GM21526 (cell line): ENCODE results near the gene ABCA1.

Experiments used
- ATAC-seq: cut with Tn5 transposase; IDR thresholded peaks from one replicate; pipeline ENCODE4 v1.9.1; 2021; ENCODE audit warnings: moderate library complexity; ENCODE audit not compliant: unreplicated experiment, low FRiP score

Gene ABCA1

DNA sequence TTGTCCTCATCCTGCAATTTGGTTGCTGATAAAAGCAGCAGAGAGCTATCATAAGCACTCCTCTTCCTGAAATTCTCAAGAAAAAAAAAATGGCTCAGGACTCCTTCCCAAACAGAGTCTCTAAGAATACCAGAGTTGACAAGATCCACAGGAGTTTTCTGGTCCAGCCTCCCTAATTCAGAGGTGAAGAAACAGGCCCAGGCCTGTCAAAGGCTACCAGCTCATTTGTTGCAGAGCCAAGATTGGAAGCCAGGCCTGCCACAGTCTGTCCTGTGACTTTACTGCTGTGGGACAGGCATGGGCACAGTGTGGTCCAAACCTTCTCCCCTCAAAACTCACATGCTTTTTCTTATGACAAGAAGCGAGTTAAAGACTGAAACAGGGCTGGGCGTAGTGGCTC is 122.5 kb downstream of the ABCA1 start:
- no peak for ATAC-seq

DNA sequence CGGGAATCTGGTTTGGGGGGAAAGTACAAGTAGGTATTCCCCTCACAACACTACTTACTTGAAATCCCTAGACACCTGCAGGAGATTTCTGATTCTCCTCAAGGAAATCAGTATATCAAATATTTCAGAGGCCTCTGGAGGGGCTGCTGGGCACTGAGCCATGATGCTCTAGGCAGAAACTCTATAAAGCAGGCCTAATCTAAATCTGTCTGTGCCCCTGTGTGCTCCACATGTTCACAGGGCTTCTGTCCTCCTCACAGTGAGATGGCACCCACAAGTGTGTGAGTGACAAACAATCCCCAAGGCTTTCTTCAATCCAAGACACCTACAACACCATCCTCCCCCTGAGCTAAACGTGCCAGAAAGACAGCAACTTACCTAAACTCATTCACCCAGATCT is 125.0 kb downstream of the ABCA1 start:
- ATAC-seq = no peak

- ATAC-seq = no peak
Measured at GRCh38 chr9:104802110-104802509, 125.8 kb downstream of the ABCA1 start.

DNA sequence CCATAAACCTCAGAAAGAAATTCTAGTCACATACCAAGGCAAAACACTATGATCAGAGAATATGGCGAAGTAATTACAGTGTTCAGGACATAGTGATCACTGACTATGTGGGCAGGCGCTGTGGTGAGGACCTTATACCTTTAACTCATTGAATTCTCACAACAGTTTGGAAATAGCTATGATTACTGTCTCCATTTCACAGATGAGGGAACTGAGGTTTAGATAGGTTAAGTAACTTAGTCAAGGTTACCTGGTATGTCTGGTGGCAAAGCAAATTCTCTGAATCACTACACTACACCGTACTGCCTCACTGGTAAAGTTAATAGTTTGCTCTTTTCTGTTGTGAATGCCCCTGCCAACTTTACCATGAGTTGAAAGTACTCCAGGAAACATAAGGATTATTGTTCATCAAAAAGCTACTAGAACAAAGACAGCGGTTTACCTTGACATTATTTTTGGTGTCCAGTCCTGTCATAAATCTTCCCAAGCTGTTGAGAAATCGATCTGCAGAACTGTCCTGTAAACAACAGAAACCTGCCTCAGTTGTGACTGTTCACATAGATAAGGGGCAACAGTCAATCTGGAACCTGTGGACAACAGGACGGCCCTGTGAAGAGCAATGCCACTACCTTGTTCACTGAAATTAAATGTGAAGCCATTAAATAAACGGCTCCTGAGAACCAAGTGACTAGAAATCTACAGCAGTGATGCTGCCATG is 127.7 kb downstream of the ABCA1 start:
- no peak for ATAC-seq

GRCh38 chr9:104798209-104798995 is 129.6 kb downstream of the ABCA1 start:
- ATAC-seq = no peak

DNA sequence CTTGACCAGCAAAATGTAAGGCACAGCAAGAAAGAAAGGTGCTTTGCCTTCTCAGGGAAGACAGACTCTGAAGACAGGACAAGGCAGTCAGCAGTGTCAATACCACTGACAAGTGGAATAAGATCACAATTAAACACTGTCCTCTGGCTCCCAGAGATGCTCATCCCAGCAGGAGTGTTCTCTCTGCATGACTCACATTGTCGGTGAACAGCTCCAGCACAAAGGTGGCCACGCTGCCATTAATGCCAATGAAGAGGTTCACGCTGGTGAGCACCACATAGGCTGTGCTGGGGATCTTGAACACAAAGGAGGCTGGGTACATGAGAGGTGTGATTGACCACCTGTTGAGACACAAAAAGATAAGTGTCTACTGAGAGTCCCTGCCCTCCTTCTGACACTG is 132.1 kb downstream of the ABCA1 start:
- ATAC-seq = no peak

DNA sequence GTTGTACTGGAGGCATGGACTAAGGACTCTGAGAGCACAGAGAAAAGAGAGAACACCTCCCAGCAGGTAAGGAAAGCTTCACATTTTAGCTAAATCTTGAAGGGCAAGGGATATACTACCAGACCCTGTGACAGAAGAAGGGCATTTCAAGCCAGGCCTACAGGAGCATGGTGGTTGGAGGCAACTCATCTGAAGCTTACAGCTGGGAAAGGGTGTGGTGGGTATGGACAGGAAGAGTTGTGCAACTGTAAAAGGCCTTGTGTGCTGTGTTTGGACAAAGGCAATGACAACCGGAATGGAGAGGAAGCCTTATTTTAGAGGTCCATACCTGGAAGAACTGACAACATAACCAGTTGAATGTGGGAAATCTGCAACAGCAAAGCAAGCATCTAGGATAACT is 132.9 kb downstream of the ABCA1 start:
- no peak for ATAC-seq

- ATAC-seq = no peak
Measured at GRCh38 chr9:104794070-104794469, 133.9 kb downstream of the ABCA1 start.

DNA sequence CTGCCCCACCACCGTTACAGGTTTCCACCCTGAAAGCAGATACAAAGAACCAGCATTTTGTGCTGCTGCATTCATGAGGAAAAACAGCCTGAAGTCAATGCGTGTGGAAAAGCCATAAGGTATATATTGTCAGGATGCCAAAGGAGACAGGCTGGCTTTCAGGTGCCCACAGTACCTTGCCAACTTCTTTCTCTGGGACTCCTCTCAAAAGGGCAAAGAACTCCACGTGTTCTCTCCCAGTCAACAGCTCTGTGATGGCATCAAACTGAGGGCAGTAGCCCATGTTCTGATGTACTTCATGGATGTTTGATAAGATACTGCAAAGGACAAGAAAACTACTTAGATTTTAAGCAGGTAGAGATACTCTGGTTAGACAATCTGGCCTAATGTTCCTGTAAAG is 139.7 kb downstream of the ABCA1 start:
- ATAC-seq = no peak

DNA sequence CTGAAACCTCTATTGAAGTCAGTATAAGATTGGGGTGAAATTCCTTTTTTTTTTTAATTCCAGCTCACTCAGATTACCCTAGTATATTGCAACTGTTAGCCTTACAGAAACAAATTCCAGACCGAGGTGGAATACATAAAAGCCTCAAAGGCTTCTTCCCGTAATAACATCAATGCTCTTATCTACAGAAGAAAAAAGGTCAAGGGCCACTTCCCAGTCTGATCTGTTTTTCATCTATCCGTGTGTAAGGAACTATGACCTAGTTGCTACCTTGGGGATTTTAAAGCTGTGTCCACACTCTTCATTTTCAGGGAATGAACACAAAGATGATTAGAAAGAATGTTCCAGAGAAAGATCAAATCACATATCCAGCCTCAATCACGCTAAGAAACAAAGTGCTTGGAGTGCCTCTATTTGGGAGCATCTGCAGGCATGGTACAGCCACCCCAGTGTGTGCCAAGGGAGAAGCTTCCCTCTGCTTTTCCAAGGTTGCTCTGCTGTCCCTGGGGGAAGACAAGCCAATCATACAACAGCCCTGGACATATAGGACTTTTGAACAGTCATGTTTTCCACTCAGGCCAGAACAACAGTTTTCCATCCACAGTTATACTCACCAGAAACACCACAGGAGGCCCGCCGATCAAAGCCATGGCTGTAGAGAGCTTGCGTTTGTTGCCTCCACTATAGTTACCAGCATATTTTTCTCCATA is 140.5 kb downstream of the ABCA1 start:
- no peak for ATAC-seq

DNA sequence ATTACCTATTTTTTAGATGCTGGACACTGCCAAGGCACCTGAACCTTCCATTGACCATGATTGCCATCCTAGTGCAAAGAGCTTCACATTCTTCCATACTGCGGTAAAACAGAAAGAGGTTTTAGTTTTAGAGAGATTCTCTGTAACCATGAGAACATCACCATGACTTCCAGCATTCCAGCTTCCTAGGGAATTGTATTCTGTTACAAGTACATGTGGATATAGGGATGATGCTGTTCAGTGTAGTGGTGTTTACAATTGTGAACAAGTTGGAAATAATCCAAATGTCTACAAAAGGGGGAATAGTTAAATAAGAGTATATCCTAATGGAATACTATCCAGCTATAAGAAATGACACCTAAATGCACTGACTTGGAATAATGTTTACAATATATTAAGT is 141.7 kb downstream of the ABCA1 start:
- no peak for ATAC-seq

- ATAC-seq = peak; percentile 83
Measured at GRCh38 chr9:104784098-104784497, 143.9 kb downstream of the ABCA1 start.

- ATAC-seq = no peak
Measured at GRCh38 chr9:104783588-104783987, 144.4 kb downstream of the ABCA1 start.

DNA sequence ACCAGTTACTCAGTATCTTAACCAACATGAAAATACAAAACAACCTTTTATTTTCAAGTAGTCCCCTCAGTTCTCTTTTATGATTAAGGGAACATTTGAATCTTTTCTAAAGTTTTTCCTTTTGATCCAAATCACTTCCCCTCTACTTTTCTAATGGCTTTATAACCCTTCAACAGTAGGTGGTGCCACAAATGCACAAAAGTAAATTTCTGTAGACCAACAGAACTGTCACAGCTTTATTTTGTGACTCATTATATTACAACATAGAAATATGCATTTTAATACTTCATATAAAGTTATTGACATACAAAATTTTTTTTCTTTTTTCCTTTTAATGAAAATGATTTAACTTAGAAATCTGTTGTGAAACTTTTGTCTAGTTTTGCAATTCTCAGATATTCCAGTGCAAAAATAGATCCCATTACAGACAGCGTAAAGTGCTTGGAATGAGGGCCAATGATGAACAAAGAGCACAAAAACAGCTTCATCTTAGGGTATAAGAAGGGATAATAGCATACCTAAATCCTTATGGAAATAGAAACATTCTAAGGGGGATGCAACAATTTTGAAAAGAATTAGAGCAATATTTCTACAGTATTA is 147.1 kb downstream of the ABCA1 start:
- no peak for ATAC-seq

DNA sequence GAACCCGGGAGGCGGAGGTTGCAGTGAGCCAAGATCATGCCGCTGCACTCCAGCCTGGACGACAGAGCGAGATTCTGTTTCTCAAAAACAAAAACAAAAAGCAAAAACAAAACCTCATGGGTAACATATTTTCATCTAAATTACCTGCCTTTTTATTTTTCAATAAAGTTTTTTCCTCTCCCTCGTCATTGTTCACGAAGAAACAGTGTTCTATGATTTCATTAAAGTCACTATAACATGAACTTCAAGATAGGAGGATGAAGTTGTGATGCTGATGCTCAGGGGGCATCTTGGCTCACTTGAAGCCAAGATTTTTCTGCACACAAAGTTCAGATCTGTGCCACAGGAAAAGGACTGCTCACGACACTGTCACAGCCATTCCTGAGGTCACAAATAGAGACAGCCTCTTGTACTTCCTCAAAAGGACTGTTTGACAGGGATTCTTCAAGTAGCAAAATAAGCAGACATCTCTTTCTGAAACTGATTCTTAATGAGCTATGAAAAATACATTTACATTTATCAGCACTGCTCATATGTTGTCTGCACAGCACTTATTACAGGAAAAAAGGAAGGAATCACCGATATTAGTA is 147.9 kb downstream of the ABCA1 start:
- no peak for ATAC-seq

GRCh38 chr9:104779334-104779733 is 148.6 kb downstream of the ABCA1 start:
- ATAC-seq = no peak

GRCh38 chr9:104778802-104779201 is 149.2 kb downstream of the ABCA1 start:
- no peak for ATAC-seq

- ATAC-seq = no peak
Measured at GRCh38 chr9:104776797-104777196, 151.2 kb downstream of the ABCA1 start.

- no peak for ATAC-seq
Measured at GRCh38 chr9:104775976-104776375, 152.0 kb downstream of the ABCA1 start.

DNA sequence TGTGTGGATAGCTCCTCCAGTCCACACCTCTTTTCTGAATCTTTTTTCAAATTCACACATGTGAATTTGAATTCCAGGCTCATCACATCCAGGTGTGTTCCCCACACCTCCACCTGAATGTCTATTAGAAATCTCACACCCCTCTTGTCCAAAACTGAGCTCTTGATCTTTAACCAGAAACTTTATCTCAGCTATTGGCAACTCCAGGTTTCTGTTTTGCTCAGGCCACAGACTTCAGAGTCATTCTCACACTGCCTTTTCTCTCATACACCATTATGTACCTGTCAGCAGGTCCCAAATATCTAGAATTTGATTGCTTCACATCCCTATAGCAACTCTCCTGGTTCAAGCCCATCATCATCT is 152.4 kb downstream of the ABCA1 start:
- ATAC-seq = peak; percentile 69
